Amniotic epithelial cell (primary cell): ENCODE data around the gene CD300A.
A peak's percentile ranks its signal among the peaks of the same experiment; 100 is the strongest.
"Not testable (repeated sequence)": the region's sequence is repeated elsewhere in the genome, so short reads cannot be mapped to it uniquely, and the experiment has no call there.

Experiments used
- DNase-seq: peaks from one replicate; pipeline ENCODE4 v3.0.0-alpha.2; 2010; ENCODE audit warnings: low read depth

CD300A gene

DNA sequence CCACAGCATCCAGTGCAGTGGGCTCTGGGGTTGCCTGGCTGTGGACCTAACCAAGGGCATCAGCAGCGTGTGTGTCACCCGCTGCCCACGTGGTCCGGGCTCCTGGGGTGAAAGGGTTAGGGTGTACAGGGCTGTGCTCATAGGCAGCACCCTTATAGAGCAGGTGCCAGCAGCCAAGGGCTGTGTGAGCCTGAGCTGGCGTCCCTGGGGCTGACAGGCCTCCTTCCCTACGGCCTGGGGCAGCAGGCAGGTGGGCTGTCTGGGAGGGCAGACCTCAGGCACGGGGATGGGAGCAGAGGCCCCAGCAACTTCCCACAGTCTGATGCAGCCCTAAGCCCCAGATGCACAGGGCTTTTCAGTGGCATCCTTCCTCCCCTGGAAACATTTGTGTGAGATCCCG is 13.9 kb downstream of the CD300A start:
- no peak for DNase-seq

DNA sequence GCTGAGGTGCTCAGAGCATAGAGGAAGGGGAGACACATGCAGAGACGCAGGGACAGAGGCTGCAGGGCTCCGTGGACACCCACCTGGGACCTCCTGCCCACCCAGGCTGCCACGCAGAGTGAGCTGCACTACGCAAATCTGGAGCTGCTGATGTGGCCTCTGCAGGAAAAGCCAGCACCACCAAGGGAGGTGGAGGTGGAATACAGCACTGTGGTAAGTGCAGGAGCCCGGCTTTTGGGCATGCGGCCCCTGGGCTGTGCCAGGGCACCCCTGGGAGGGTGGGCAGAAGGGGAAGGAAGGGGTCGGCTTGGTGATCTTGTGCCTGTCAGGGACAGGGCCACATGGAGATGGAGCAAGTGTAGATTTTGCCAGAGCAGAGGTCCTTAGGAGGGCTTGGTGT is 15.2 kb downstream of the CD300A start:
- no peak for DNase-seq

DNA sequence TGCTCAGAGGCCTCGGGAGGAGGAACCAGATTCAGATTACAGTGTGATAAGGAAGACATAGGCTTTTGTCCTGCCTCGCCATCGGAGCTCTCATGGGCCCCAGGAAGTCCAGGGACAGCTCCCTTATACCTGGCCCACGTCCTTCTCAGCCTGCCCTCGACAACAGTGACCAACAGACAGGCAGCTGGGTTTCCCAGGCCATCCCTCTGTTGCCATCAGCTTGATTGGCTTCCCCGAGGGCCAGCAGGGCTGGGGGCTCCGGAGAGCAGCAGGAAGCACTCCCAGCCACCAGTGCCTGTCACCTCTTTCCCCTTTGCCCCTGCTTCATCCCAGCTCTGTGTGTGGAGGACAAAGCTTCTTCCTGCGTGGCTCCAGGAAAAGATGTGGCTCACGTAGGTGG is 17.6 kb downstream of the CD300A start:
- DNase-seq, result no peak

DNA sequence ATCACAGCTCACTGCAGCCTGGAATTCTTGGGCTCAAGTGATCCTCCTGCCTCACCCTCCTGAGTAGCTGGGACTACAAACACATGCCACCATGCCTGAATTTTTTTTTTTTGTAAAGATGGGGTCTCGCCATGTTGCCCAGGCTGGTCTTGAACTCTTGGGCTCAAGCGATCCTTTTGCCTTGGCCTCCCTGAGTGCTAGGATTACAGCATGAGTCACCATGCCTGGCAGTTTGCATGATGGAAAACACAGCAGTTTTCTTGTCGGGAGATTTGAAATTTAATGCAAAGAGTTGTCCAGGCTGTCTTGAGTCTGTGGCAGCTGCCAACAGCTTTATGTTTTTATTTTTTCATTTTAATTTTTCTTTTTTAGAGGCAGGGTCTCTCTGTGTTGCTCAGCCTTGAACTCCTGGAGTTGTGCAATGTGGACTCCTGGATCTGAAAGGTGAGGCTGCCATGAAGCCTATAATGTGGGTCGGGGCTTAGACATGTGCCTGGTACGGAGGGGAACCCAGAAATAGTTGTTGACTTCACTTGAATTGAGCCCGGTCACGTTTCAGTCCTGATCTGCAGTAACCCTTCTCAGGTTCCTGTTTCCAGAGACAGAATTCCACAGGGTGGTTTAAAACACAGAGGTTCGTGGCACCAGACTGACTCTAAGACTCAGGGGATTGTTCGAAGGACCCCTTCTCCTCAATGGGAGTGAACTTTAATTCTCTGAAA is 18.7 kb downstream of the CD300A start:
- DNase-seq, result no peak

DNA sequence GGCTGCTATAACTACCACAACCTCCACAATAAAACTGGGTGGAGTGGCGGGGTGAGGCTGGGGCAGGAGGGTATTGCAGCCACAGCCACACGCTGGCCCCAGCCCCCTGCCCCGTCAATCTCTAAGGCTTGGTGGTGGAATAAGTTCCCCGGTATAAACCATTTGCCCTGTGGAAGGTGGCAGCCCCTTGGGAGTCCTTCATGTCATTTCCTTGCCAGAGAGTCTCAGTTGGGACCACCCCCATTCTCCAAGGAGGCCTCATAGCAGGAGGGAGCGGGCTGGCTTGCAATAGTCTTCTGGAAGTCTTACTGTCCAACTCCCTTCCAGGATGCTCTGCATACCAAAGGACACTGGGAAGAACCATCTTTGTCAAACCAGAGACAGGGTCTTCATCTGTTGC is 19.4 kb downstream of the CD300A start:
- DNase-seq, result no peak

DNA sequence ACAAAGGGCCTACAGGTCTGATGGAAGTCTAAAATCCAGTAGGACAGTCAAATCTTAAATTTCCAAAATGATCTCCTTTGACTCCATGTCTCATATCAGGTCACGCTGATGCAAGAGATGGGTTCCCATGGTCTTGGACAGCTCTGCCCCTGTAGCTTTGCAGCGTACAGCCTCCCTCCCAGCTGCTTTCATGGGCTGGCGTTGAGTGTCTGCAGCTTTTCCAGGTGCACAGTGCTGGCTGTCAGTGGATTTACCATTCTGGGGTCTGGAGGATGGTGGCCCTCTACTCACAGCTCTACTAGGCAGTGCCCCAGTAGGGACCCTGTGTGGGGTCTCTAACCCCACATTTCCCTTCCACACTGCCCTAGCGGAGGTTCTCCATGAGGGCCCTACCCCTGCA is 21.8 kb downstream of the CD300A start:
- DNase-seq, result not testable (repeated sequence)

DNA sequence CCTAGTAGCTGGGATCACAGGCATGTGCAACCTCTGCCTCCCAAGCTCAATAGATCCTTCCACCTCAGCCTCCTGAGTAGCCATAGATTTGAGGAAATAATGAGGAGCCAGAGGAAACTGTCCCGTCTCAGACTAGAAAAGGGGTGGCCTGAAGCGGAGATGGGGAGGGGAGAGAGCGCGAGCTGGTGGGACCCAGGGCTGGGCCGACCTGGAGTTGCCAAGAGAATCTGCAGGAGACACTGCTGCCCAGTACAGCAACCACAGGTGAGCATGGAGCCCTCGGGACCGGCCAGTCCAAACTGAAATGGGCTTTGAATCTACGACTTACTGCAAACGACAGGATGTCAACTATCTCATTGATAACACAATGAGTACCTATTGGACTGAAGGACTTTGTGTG is 24.3 kb downstream of the CD300A start:
- DNase-seq, result no peak

DNA sequence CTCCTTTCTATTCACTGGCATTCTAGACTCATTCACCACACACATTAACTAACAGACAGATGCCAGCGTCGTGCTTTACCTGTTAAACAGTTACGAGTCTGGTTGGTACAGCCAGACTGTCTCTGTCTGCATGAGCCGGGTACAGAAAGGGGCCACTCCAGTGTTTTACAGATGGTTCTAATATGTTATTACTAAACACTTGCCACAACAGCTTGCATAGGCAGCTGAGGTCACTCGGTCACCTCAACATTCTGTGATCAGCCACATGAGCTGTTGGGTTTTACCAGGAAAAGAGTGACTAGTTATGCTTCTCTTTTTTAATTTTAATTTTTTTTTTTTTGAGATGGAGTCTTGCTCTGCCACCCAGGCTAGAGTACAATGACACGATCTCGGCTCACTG is 25.2 kb downstream of the CD300A start:
- DNase-seq, result no peak

DNA sequence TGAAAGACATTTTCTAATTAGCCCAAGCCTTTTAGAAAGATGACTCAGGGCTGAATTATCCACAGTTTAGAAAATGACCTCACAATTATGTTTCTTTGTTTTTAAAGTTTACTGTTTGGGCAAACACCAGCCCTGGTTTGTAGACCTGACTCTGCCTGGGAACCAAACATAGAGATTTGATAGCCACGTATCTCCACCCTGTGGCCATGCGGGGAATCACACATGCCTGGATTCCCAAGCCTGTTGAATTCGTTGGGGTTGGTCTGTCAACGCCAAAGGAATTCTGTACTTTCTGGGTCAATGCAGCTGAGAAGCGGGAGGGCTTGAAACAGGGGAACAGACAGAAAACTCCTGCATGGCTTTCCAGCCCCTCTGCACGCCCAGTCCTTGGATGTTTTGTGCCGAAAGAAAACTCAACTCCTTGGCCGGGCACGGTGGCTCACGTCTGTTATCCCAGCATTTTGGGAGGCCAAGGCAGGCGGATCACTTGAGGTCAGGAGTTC is 26.9 kb downstream of the CD300A start:
- DNase-seq, result peak; percentile 52

DNA sequence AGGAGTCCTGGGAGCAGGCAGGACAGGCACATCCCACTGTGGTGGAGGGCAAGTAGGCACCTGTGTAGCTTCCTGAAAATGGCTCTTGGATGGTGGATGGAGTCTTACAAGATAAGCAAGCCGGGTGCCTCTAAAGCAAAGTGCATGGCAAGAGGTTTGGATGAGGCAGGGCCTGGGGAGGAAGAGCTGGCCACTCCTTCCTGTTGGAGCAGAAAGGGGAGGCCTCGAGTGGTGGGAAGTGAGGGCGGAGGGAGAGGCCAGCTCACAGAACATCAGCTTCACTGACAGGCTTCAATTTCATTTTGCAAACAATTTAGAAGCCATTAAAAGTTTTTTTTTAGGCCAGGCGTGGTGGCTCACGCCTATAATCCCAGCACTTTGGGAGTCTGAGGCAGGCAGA is 31.0 kb downstream of the CD300A start:
- no peak for DNase-seq

DNA sequence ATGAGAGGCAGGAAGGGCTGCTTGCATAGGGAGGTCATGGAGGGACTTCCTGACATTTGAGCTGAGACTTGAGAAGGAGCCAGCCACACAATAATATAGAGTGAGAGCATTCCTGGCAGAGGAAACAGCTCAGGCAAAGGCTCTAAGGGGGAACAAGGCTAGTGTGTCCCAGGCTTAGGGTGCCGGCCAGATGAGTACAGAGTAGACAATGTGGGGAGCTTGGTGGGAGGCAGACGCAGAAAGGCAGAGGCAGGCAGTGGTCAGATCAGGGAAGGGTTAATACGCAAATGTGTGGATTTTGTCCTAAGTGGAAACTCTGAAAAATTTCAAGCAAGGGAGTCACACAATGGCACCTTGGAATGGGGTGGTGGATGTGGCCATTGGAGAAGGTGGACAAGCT is 33.6 kb downstream of the CD300A start:
- DNase-seq, result no peak

DNA sequence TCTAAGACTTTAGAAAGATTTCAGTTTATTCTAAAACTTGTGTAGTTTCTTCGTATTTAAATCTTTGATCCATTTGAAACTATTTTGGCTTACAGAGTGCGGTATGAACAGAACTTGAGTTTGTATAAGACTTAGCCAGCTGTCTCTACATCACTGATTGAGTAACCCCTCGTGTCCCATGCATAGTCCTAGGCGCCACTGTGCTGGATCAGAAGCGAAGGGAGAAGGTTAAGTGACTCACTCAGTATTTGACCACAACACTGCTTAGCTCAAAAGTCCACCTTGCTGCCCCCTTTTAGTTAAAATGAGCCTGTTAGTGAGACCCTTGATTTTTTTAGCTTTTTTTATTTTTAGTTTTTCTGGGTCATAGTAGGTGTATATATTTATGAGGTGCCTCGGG is 36.4 kb downstream of the CD300A start:
- DNase-seq, result no peak

DNA sequence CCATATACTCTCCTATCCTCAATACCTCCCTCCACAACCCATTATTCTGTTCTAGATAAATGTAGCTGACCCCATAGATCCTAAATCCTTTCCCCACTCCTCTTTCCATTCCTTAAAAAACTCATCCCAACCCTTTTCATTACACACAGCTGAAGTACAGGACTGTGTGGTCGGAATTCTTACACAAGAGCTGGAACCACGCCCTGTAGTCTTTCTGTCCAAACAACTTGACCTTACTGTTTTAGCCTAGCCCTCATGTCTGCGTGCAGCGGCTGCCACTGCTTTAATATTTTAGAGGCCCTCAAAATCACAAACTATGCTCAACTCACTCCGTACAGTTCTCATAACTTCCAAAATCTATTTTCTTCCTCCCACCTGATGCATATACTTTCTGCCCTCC is 37.5 kb downstream of the CD300A start:
- DNase-seq, result not testable (repeated sequence)

DNA sequence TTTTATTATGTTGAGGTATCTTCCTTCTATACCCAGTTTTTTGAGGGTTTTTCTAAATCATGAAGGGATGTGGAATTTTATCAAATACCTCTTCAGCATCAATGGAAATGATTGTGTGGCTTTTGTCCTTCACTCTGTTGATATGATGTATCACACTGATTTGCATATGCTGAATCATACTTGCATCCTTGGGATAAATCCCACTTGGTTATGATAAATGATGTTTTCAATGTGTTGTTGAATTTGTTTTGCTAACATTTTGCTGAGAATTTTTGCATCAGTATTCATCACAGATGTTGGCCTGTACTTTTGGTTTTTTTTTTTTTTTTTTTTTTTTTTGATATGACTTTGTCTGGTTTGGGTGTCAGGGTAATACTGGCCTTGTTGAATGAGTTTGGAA is 41.7 kb downstream of the CD300A start:
- no peak for DNase-seq

DNA sequence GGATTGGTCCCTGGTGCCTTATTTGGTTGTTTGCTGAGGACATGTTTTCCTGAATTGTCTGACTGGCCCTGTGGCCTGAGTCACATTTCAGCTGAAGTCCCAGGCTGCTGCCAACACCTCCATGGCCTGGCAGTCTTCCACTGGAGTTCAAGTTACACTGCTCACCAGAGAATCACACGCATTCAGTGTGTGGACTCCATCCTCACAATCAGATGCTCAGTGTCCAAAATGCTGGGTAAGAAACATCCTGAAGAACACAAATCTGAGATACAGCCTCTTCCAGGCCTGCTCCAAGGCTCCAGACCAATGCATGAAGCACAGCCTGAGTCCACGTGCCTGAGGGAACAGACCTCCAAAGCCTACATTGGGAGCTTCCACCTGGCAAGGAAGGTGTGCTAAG is 45.6 kb downstream of the CD300A start:
- DNase-seq, result no peak

DNA sequence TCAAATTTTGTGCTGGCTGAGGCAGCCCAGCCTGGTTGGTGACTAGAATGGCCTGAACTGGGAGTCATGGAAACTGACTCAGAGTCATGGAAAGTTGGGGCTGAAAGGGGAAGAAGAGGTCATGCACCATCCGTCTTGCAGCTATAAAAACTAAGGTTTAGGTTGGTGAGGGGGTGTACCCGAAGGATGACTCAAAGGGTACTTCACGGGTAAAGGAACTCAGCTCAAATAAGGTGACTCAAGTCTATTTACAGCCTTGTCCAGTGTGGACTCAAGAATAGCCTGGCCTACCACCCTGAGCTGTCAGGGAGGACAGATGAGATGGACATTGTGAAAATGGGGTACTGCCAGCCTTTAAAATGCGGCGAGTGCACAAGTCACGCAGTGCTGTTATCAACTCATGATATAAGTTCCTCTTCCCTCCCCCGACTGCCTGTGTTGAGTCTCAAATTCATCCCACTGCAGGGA is 46.2 kb downstream of the CD300A start:
- DNase-seq, result no peak

DNA sequence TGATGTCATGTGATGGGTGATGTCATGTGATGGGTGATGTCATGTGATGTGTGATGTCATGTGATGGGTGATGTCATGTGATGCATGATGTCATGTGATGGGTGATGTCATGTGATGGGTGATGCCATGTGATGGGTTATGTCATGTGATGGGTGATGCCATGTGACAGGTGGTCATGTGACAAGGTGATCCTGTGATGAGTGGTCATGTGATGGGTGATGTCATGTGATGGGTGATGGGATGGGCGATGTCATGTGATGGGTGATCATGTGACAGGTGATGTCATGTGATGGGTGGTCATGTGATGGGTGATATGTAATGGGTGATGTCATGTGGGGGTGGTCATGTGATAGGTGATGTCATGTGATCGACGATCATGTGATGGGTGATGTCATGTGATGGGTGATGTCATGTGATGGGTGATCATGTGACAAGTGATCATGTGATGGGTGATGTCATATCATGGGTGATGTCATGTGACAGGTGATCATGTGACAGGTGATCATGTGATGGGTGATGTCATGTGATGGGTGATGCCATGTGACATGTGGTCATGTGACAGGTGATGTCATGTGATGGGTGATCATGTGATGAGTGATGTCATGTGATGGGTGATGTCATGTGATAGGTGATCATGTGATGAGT is 47.7 kb downstream of the CD300A start:
- DNase-seq, result peak; percentile 55

DNA sequence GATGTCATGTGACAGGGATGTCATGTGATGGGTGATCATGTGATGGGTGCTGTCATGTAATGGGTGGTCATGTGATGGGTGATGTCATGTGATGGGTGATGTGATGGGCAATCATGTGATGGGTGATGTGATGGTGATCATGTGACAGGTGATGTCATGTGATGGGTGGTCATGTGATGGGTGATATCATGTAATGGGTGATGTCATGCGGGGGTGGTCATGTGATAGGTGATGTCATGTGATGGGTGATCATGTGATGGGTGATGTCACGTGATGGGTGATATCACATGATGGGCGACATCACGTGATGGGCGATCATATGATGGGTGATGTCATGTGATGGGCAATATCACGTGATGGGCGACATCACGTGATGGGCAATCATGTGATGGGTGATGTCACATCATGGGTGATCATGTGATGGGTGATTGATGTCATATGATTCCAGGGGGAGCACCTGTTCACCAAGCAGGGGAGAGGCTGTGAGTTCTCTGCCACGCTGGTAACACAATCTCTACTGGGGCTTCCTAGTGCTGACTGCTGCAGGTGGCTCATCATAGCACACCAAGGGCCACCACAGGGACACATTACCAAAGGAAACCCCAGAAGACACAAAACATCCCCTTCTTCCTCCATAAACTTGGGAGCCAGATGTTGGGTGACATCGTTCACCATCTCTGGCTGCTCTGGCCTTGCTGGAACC is 48.3 kb downstream of the CD300A start:
- no peak for DNase-seq

DNA sequence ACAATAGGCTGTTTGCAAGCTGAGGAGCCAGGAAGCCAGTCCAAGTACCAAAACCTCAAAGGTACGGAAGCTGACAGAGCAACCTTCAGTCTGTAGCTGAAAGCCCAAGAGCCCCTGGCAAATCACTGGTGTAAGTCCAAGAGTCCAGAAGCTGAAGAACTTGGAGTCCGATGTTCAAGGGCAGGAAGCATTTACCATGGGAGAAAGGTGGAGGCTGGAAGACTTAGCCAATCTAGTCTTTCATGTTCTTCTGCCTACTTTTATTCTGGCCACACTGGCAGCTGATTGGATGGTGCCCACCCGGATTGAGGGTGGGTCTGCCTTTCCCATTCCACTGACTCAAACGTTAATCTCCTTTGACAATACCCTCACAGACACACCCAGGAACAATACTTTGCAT is 49.5 kb downstream of the CD300A start:
- no peak for DNase-seq

DNA sequence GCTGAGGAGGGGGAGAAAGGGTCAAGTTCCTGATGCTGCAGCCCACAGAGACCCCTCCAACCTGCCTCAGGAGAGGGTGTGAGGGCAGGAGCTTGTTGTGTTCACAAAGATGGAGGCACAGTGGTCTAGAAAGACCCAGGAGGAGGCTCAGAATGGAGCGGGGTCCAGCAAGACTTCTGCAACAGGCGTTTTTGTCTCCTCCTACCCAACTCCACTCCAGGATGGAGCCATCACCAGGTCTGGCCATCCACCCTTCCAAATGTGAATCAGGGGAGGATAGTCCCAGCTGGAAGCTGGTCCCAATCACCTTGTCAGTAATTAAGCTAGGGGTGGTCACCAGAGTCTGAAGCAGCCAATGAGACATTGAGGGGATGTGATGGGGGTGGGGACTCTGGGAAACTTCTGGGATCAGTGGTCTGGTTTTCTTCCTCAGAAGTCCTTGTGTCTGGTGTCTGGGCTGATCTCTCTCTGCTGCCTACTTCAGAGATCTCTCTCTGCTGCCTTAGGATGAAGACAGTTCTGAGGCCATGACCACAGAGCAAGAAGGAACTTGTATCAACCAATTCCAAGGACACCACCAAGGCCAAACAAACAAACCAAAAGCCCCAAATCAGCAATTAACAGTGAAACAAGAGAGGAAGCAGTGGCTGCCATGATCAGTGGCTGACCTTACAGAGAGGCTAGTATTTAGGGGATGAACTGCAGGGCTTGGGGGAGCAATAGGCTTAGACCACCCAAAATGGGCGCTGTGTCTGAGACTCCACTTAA is 50.3 kb downstream of the CD300A start:
- DNase-seq, result no peak

DNA sequence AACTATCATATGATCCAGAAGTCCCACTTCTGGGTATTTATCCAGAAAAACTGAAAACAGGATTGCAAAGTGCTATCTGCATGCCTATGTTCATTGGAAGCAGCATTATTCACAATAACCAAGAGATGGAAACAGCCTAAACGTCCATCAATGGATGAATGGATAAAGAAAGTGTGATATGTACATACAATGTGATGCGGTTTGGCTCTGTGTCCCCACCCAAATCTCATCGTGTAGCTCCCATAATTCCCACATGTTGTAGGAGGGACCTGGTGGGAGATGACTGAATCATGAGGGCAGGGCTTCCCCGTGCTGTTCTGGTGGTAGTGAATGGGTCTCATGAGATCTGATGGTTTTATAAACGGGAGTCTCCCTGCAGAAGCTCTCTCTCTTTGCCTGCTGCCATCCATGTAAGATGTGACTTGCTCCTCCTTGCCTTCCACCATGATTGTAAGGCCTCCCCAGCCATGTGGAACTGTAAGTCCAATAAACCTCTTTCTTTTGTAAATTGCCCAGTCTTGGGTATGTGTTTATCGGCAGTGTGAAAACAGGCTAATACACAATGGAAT is 52.1 kb downstream of the CD300A start:
- not testable (repeated sequence) for DNase-seq

DNA sequence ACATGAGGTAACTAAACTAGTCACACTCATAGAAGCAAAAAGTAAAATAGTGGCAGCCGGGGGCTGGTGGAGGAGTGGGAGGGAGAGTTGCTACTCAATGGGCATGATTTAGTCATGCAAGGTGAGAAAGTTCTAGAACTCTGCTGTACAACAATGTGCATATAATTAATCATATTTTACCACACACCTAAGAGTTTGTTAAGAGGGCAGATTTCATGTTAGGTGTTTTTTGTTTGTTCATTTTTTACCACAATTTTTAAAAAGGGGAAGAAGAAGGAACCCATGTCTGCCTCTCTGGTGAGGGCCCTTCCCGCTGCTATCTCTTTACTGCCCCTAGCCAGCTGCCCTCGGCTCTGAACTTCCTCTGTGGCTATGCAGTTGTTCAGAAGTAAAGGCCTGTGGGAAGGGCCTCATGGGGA is 53.6 kb downstream of the CD300A start:
- DNase-seq, result no peak
